Measurements from ENCODE around the gene POLA1.

POLA1 gene

DNA sequence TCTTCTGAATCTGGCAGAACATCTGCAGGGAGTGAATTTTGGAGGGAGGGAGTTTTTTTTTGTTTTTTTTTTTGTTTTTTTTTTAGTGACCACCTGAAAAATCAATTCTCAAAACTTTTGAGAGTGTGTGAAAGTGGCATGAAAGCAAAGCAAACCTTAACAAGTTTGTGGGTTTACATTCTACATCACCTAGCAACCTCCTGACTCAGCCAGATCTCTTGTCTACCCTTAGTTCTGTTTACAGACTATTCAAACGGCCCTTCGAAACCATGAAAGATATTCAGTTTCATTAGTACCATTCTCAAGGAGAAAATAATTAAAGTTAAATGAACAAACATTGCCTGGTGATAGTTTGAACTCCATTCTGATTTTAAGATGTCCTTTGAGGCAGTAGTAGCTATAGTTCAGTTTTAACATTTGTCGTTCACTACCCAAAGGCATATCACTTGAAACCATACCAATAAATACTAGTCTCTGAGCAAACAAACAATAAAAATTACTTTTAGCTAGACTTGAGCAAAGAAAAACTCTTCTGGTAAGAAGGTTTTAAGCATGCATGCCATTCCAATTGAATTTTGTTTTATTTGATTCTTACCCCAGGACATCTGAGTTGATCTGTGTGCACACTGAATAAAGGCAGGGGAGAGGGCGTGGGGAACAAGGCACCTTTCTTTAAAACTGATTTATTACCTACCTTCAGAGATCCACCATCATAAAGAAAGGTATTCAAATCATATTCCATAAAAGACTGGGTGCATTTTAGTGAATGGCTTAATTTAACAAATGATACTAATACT is 184.3 kb downstream of the POLA1 start:
- DNase-seq, result no peak

GRCh38 chrX:24879679-24880078 is 186.0 kb downstream of the POLA1 start:
- DNase-seq, result no peak

DNA sequence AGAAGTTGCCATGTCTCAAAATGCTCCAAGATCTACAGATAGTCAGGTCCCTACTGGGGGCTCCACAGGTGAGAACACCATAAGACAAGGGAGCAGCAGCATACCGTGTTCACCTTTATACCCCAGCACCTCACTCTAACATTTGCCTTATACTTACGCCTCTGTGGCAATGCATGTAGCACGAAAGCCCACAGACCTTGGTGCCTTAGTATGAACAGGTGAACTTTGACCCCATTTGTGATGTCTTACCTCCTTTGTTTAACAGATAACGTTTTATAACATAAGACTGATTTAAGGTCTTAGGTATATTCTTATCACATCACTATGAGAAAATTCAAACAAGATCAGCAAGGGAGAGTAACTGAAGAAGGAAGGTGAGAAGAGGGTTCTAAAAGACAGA is 193.2 kb downstream of the POLA1 start:
- no peak for DNase-seq

- no peak for DNase-seq
Measured at GRCh38 chrX:24890677-24891076, 197.0 kb downstream of the POLA1 start.

DNA sequence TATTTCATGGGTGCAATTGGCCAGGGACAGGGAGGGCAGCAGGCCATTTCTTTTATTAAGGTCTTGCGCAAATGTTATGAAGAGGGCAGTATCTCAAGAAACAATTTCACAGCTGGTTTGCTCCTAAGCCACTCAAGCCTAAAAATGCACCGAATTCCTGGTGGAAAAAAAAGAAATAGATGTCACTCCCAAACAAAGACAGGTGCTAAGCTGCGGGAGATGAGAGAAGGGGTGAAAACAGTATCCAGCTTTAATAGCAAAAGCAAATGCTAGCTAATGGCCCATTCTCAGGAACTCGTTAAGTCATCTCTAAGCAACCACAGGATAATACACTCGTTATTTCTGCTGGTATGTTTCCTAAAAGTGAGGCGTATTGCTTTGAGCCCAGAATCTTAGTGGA is 205.7 kb downstream of the POLA1 start:
- no peak for DNase-seq

DNA sequence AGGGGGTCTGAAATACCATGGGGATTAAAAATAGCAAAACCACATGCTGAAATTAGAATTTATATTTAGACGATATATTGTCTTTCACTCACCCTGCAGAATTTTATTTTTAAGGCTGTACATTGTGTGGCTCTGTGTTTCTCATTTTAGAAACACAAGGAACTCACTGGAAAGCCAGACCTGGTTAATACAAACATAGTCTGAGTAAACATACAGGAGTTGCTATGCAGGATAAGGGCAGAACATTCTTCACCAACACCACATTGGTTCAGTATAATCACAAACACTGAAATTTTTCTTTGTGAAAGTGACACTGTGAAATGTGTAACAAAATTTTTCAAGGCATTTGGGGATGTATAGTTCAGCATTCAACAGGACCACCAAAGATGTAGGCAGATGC is 206.5 kb downstream of the POLA1 start:
- DNase-seq, result no peak

GRCh38 chrX:24902806-24903205 is 209.1 kb downstream of the POLA1 start:
- no peak for DNase-seq

DNA sequence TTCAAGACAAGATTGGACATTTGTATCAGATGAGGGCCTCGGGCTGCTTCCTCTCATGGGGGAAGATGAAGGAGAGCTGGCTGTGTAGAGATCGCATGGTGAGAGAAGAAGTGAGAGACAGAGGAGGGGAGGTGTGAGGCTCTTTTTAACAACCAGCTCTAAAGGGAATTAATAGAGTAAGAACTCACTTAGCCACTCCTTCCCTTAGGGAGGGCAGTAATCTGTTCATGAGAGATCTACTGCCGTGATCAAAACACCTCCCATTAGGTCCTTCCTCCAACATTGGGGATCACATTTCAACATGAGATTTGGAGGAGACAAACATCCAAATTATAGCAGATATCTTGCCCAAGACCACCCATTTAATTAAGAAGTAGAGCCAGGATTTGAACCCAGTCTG is 225.0 kb downstream of the POLA1 start:
- no peak for DNase-seq

- no peak for DNase-seq
Measured at GRCh38 chrX:24920769-24921168, 227.1 kb downstream of the POLA1 start.

GRCh38 chrX:24925430-24925829 is 231.7 kb downstream of the POLA1 start:
- DNase-seq, result no peak

DNA sequence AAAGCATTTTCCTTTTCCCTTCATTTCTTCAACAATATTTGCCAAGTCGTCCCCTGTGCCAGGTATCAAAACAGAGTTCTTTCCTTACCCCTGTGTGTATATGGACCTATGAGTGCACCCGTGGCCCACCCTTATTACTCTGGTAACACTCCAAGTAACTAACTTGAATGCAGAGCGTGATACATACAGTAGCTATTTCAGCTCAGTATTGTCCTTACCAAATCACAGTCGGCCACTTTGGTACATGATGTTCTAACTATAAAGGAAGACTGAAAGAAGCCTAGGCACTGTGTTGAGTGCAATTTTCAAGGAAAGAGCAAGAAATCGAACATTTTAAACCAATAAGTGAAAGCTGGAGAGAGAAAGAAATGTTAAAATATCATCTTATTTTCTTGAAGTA is 233.7 kb downstream of the POLA1 start:
- no peak for DNase-seq

- no peak for DNase-seq
Measured at GRCh38 chrX:24928114-24928513, 234.4 kb downstream of the POLA1 start.

DNA sequence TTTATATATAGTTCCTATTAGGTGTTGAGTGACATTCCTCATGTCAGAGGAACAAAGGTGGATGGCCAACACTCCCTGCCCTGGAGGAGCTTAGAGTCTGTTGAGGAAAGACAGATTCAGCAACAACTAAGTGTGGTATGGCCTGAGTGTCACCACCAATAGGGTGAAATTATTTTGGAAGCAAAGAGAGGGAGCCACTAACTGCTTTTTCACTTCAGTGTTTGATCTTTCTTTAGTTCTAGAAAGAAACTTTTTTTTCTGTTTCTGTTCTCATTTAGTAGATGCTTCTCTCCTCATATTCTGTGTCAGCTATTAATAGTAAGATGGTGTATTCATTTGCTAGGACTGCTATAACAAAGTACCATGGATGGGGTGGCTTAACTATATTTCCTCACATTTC is 240.6 kb downstream of the POLA1 start:
- DNase-seq, result no peak

- DNase-seq, result no peak
Measured at GRCh38 chrX:24945009-24945408, 251.3 kb downstream of the POLA1 start.

DNA sequence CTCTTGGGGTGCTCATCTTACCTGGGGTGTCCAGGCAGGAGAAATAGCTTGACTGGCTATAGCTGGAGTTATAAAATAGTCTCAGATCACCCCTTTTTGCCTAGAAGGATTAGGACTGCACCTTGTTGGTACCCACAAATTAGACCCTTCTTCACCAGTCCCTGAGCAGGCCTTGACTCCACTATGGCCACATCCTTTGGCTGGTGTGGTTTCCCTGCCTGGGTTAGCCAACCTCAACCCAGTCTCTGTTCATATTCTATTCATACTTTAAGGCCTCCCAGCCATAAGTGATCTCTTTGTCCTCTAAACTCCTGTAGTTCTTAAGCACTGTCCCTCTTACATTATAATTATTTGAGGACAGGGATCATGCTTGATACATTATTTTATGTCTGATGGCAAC is 252.7 kb downstream of the POLA1 start:
- DNase-seq, result no peak

DNA sequence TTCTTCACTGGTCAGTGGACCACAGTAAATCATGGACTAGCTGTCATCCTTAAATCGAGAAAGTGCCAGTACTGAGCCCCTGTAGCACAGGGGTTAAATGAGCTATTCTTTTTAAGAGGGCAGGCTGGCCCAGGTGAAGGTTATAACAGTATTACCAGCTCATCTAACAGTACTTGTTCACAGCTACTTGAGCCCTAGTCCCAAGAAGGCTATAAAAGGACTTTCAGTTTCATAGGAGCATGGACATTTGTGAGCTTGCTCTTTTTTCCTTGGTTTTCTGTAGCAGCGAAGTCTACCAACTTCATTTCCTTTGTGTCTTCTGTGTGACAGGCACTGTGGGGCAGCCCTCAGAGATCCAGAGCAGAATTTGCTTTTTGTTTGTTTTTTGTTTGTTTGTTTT is 261.0 kb downstream of the POLA1 start:
- no peak for DNase-seq

DNA sequence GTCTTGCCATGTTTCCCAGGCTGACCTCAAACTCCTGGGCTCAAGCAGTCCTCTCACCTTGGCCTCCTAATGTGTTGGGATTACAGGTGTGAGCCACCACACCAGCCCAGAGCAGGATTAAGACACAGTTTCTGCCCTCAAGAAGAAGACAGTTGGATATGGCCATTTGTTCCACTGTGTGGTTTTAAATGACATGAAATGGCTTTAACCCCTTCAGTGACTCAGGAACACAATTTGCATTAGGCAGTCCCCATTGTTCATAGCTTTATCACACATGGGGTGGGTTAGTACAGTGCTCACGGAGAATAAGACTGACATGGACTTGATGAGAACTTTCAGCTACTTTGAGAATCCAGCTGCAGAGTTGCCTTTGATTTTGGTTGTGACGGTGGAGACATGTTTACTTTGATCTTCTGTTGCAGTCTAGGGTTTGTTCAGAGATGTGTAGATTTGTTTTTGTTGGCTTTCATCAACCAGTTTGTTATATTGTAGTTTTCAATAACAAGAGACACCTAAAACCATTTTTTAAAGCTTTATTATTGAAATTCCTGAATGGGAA is 261.7 kb downstream of the POLA1 start:
- DNase-seq, result no peak

DNA sequence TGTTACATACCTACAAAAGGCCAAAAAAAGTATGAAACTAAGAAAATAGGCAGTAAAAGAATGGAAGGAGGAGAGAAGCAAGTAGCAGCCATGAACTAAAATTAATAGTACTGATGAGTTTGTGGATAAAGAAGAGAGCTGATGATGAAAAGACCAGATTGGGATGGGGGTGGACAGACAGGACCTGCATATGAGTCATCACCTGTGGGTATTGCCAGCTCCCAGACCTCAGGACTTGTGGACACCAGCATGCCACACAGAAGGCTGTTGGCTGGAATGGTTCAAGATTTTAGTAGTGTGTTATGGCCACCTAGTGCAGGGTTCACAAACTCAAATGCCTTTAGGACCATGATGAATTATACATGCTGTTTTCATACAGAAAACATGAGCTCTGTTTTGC is 263.1 kb downstream of the POLA1 start:
- DNase-seq, result no peak

GRCh38 chrX:24961809-24962208 is 268.1 kb downstream of the POLA1 start:
- DNase-seq, result no peak

- DNase-seq, result no peak
Measured at GRCh38 chrX:24963823-24964222, 270.1 kb downstream of the POLA1 start.

GRCh38 chrX:24965372-24965771 is 271.7 kb downstream of the POLA1 start:
- DNase-seq, result no peak

- no peak for DNase-seq
Measured at GRCh38 chrX:24969812-24970211, 276.1 kb downstream of the POLA1 start.

DNA sequence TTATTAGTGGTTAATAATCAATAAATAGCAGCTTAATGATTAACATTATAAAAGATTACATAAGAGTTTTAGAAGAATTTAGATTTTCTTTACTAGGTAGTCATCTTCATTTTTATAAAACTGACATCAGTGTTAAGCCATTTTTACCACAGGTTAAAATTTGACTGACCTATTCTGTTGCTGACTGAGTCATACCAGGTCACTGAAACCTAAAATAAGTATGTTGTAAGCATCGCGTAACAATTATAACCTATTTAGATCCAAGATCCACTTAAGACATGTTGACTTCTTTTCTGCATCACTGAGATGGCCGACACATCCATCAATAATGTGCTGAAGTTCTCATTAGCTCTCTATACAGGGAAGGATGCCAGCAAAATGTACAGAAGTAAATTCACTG is 285.4 kb downstream of the POLA1 start:
- no peak for DNase-seq

DNA sequence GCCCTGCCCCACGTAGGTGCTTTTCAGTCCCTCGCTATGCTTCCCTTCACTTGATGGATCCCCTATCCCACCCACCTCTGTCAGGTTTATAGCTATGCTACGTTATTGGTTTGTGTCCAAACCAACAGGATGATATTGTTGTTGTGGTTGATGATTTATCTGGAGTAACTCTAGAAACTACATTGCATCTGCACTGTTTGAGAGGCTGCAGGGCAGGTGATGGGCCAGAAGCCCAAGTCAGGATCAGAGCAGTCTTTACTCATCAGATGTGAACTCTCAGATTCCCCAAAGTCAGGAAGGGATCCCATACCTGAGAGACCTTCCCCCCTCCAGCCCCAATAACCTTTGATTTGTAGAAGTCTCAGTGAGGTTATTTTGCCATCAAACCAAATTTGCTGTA is 287.3 kb downstream of the POLA1 start:
- DNase-seq, result no peak

Measured in activated gamma-delta T cell treated with Interleukin-2 at 50 U/mL for 16 hours (primary cell).